NB4 (cell line): Measurements from ENCODE around the gene ATF5.
"Not testable (repeated sequence)": the region's sequence is repeated elsewhere in the genome, so short reads cannot be mapped to it uniquely, and the experiment has no call there.

ENCODE experiments used
- DNase-seq: peaks from one replicate; pipeline ENCODE4 v3.0.0; 2010; ENCODE audit warnings: low read depth
- H3K4me3 ChIP-seq: one replicate; pipeline ENCODE4 v1.5.1; 2011; ENCODE audit warnings: mild to moderate bottlenecking, low read depth, low read length, moderate library complexity
- CTCF ChIP-seq: IDR thresholded peaks from one replicate; pipeline ENCODE4 v1.5.1; 2012; ENCODE audit warnings: low read depth, low read length
- MAX ChIP-seq: IDR thresholded peaks from 2 replicates; pipeline ENCODE4 v1.6.1; 2011; ENCODE audit warnings: low read depth, low read length
- MYC ChIP-seq: IDR thresholded peaks from 2 replicates; pipeline ENCODE4 v1.6.1; 2011; ENCODE audit warnings: low read depth, low read length
- POLR2A ChIP-seq: IDR thresholded peaks from 2 replicates; pipeline ENCODE4 v1.6.1; 2011; ENCODE audit warnings: mild to moderate bottlenecking; ENCODE audit not compliant: insufficient read length; ENCODE audit errors: extremely low read depth

ATF5 gene

DNA sequence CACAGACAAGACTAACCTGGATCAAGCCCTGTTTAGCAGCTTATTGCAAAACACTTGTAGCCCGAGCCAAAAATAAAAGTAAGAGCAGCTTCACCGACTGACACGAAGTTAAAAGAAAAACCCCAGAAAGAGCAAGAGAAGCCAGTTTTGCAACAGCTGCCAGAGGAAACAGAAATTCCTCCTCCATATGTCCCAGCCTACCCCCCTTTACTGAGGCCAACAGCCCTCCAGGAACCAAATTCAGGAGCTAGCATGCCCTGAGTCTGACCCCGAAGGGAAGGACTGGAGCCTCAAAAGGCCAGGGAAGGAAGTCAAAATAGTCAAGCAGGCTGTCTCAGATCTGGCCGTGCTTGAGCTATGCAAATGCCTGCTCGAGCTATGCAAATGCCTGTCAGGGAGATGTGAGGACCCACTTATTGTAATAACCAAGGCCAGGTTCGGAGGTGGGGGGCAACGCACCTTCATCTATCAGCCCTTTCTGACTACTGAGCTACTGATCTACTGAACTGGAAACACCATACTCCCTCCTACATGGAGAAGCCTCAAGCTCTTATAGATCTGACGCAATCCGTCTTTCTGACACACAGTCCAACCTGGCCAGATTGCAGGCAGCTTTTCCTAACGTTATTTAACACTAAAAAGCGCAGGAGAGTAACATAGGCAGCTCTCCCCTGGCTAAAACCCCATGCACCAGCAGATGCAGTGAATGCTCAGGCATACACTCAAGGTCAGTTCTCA, 25.3 kb downstream of the ATF5 start:
- H3K4me3 ChIP-seq = peak overlapping the region; percentile 42
- TF ChIP-seq MAX (0 out of 2 replicates have a peak, but pooled peaks have one; percentile 15), POLR2A (no peak)
- DNase-seq = peak; percentile 74

GRCh38 chr19:49954933-49955332, 25.9 kb downstream of the ATF5 start:
- peak overlapping the region; percentile 42 for H3K4me3 ChIP-seq
- no peak for DNase-seq
- TF ChIP-seq MYC (no peak), MAX (no peak), POLR2A (no peak), CTCF (no peak)

DNA sequence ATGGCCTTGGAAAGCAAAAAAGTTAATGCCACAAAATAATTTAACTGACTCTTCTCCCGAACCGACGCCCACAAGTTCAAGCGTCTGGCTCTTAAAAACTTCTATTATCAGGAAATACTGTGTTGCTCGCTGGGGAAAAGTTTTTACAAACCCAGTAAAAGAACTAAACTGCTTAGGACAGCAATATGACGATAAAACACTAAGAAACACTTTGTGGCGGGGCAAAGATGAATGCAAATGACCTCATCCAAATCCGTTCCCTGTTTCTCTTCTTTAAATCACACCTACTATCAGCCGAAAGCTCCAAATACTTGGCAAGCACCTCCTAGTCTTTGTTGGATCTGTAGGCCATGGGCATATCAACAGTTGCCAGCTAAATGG, 27.1 kb downstream of the ATF5 start:
- no peak for DNase-seq
- no peak overlapping the region for H3K4me3 ChIP-seq
- TF ChIP-seq POLR2A (no peak), MYC (no peak)

- DNase-seq = no peak
- no peak overlapping the region for H3K4me3 ChIP-seq
- TF ChIP-seq POLR2A (no peak), MYC (no peak), CTCF (no peak), MAX (no peak)
Measured at GRCh38 chr19:49957262-49957915, 28.4 kb downstream of the ATF5 start.

DNA sequence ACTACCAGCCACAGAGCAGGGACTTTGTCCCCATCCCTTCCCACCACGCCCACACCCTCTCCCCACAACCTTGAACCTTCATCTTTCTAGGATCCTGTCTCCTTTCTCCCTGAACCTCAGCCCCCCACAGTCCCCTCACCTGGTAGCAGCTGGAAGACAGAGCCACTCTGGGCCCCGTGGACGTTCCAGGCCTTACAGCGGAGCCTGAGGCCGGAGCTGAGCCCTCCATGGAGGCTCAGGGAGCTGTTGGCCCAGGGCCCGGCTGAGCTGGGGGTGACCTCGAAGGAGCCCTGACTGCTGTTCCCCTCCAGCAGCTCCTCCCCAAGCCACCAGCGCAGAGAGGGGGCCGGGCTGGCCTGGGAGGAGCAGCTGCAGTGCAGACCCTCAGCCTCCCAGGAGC, 29.1 kb downstream of the ATF5 start:
- not testable (repeated sequence) for H3K4me3 ChIP-seq, DNase-seq

DNA sequence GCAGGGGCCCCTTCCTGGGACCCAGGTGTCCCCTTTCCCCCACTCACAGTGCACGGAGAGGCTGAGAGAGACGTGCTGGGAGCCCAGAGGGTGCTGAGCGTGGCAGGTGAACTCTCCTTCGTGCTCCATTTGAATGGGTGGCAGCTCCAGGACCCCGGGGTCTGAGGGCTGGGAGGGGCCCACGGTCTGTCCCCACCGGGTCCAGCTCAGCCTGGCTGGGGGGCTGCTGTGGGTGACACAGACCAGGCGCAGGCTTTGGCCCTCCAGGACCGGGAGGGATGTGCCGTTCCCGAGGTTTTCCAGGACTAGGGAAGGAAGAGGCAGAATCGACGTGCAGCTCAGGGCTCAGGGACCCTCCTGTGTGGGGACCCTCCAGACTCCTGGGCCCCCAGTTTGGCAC, 29.6 kb downstream of the ATF5 start:
- not testable (repeated sequence) for DNase-seq, H3K4me3 ChIP-seq

DNA sequence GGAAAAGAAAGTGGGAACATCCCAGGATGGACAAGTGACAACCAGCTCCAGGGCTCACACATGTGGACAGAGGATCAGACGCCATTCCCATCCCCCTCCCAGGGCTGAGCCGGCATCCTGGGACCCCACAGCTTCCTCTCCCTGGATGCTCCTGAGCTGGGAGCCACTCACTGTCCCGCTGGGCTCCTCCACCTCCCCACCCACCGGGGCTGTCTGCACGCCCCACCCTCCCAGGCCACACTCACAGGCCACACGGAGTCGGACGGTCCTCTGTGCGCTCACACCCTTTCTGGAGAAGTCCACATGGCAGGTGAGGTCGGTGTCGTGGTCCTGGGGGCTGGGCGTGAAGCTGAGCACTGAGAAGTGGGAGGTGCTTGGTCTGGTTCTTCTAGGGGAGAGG, 30.9 kb downstream of the ATF5 start:
- not testable (repeated sequence) for H3K4me3 ChIP-seq, DNase-seq

- not testable (repeated sequence) for H3K4me3 ChIP-seq, DNase-seq
Measured at GRCh38 chr19:49960980-49961379, 32.0 kb downstream of the ATF5 start, which contains the start of gene SIGLEC11. Gene SIGLEC11, minus strand, starts transcription at chr19:49961172. Its CDS starts 91 bp downstream, at chr19:49961081.

DNA sequence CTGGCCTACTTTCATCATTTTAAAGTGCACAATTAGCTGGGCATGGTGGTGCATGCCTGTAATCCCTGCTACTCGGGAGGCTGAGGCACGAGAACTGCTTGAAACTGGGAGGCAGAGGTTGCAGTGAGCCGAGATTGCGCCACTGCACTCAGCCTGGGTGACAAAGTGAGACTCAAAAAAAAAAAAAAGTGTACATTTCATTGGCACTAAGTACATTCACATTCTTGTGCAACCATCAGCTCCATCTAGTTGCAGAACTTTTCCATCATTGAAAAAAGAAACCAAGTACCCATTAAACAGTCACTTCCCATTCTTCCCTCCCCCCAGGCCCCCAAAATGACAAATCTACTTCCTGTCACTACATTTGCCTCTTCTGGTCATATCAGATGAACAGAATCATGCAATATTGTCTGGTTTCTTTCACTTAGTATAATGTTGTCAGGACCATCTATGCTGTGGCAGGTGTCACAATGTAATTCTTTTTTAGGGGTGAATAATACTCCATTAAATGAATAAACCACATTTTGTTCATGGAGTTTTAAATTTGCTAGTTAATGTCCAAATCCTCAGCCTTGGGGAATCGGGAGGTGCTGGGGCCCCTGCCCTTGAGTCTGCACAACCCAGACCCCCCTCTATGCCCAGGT, 39.4 kb downstream of the ATF5 start:
- H3K4me3 ChIP-seq = no peak overlapping the region
- peak; percentile 71 for DNase-seq
- no peak for TF ChIP-seq MAX
- no peak for TF ChIP-seq CTCF
- no peak for TF ChIP-seq POLR2A
- TF ChIP-seq MYC = no peak

DNA sequence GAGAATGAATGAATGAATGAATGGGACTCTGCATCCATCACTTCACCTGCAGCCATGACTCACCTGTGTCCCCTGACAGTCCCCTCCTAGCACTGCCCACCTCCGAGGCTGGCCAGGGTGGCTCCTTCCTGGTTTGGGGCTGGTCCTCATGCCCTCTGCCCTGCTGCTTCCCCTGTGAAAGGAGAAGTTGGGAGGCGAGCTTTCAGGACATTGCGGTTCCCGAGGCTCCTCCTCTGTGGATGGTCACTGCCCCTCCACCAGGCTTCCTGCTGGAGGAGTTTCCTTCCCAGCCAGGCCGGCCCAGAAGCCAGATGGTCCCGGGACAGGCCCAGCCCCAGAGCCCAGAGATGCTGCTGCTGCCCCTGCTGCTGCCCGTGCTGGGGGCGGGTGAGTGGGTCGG, 40.4 kb downstream of the ATF5 start:
- peak; percentile 40 for DNase-seq
- not testable (repeated sequence) for H3K4me3 ChIP-seq
